ENCODE results near the gene ADAMTS12. TPM values are rescaled to one million over a fixed set of nuclear protein-coding genes. Genes with fewer than 3 reads are reported as not detected.

The ADAMTS12 gene
- total RNA-seq, 1 experiment from 2014 or later = not detected

DNA sequence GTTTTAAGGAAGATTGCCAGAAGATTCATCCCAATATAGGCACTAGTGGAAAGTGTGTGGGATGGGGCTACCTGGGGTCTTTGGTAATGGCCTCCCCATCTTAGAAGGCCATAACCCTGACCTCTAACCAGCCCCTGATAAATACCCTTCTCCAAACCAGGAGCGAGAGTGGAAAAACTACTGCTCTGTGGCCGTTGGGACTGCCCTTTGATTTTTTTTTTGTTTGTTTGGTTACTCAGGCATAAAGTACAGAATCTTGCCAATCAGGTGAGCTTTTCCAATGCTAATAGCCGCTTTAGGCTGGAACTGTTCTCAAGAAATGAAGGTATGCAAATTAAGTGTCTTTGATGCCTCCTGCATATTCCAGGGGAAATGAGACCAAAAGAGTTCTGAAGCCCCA, 153.7 kb downstream of the ADAMTS12 start:
- H3K4me1 Mint-ChIP-seq (ENCODE audit: low read depth, unreplicated experiment) = no peaks in the 10 kb centered on the region
- no peak overlapping the region for H3K4me3 Mint-ChIP-seq (ENCODE audit: unreplicated experiment)
- peaks cover 10% of the 10 kb centered on the region; the same call in 1 of the 2 replicates for H3K4me1 ChIP-seq
- TF ChIP-seq, protein P1, sequence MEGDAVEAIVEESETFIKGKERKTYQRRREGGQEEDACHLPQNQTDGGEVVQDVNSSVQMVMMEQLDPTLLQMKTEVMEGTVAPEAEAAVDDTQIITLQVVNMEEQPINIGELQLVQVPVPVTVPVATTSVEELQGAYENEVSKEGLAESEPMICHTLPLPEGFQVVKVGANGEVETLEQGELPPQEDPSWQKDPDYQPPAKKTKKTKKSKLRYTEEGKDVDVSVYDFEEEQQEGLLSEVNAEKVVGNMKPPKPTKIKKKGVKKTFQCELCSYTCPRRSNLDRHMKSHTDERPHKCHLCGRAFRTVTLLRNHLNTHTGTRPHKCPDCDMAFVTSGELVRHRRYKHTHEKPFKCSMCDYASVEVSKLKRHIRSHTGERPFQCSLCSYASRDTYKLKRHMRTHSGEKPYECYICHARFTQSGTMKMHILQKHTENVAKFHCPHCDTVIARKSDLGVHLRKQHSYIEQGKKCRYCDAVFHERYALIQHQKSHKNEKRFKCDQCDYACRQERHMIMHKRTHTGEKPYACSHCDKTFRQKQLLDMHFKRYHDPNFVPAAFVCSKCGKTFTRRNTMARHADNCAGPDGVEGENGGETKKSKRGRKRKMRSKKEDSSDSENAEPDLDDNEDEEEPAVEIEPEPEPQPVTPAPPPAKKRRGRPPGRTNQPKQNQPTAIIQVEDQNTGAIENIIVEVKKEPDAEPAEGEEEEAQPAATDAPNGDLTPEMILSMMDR (IDR thresholded peaks at IDR 0.05; ENCODE audit: insufficient read depth in 1 of 2, low read depth in 1 of 2, low read length in 1 of 2, severe bottlenecking in 1 of 2, unreplicated experiment in 1 of 2) = no peak
- peaks cover 5% of the 10 kb centered on the region for H3K36me3 Mint-ChIP-seq (ENCODE audit: insufficient read depth, unreplicated experiment)
- no peaks in the 10 kb centered on the region for H3K9me3 Mint-ChIP-seq (ENCODE audit: unreplicated experiment)
- H3K27me3 Mint-ChIP-seq (ENCODE audit: insufficient read depth, unreplicated experiment) = no peaks in the 10 kb centered on the region
- no peak for DNase-seq
- H3K4me3 ChIP-seq (ENCODE audit: low read depth, low read length) = no peak overlapping the region
- no TSS peak for BruUV-seq (replicated peaks)
- no peaks in the 10 kb centered on the region for H3K27me3 ChIP-seq (replicated peaks; ENCODE audit: control insufficient read depth, insufficient read depth, low read length)
- H3K27ac Mint-ChIP-seq (ENCODE audit: unreplicated experiment) = no peak overlapping the region
- intact Hi-C loops (cut with micrococcal nuclease; ENCODE audit: unreplicated experiment) = loop anchor here (10.0 kb wide), 1 partner anchor 197 kb away; the partner anchor contains the start of gene RXFP3
- H3K9me3 ChIP-seq = no peaks in the 10 kb centered on the region
- ChIA-PET CTCF (no interaction called here), POLR2A (no interaction called here)
- H3K36me3 ChIP-seq (ENCODE audit: control insufficient read depth, insufficient read depth, low read length) = no peaks in the 10 kb centered on the region

- POLR2A ChIA-PET = no interaction called here
Measured at GRCh38 chr5:33737697-33738096, 154.1 kb downstream of the ADAMTS12 start.

GRCh38 chr5:33737284-33737683, 154.5 kb downstream of the ADAMTS12 start:
- Histone ChIP-seq H3K36me3 (ENCODE audit: control insufficient read depth, insufficient read depth, low read length) (no peaks in the 10 kb centered on the region), H3K9me3 (no peaks in the 10 kb centered on the region), H3K4me1 (peaks cover 10% of the 10 kb centered on the region; the same call in 1 of the 2 replicates), H3K27me3 (replicated peaks; ENCODE audit: control insufficient read depth, insufficient read depth, low read length) (no peaks in the 10 kb centered on the region), H3K4me3 (ENCODE audit: low read depth, low read length) (no peak overlapping the region)
- no peaks in the 10 kb centered on the region for H3K9me3 Mint-ChIP-seq (ENCODE audit: unreplicated experiment)
- H3K36me3 Mint-ChIP-seq (ENCODE audit: insufficient read depth, unreplicated experiment) = peaks cover 5% of the 10 kb centered on the region
- H3K27ac Mint-ChIP-seq (ENCODE audit: unreplicated experiment) = no peak overlapping the region
- no peak for DNase-seq
- no peaks in the 10 kb centered on the region for H3K27me3 Mint-ChIP-seq (ENCODE audit: insufficient read depth, unreplicated experiment)
- no peaks in the 10 kb centered on the region for H3K4me1 Mint-ChIP-seq (ENCODE audit: low read depth, unreplicated experiment)
- BruUV-seq (replicated peaks) = no TSS peak
- intact Hi-C loops (cut with micrococcal nuclease; ENCODE audit: unreplicated experiment) = loop anchor here (10.0 kb wide), 1 partner anchor 198 kb away; the partner anchor contains the start of gene RXFP3
- ChIA-PET CTCF (no interaction called here), POLR2A (no interaction called here)
- TF ChIP-seq, protein P1 (IDR thresholded peaks at IDR 0.05; ENCODE audit: insufficient read depth in 1 of 2, low read depth in 1 of 2, low read length in 1 of 2, severe bottlenecking in 1 of 2, unreplicated experiment in 1 of 2) = no peak
- H3K4me3 Mint-ChIP-seq (ENCODE audit: unreplicated experiment) = no peak overlapping the region

More at GRCh38 chr5:33737697-33738096, 154.1 kb downstream of the ADAMTS12 start:
- CTCF ChIA-PET = no interaction called here
- no peaks in the 10 kb centered on the region for H3K36me3 ChIP-seq (ENCODE audit: control insufficient read depth, insufficient read depth, low read length)
- intact Hi-C loops (cut with micrococcal nuclease; ENCODE audit: unreplicated experiment) = loop anchor here (10.0 kb wide), 1 partner anchor 197 kb away; the partner anchor contains the start of gene RXFP3
- TF ChIP-seq, protein P1 (IDR thresholded peaks at IDR 0.05; ENCODE audit: insufficient read depth in 1 of 2, low read depth in 1 of 2, low read length in 1 of 2, severe bottlenecking in 1 of 2, unreplicated experiment in 1 of 2) = no peak
- H3K4me1 ChIP-seq = peaks cover 10% of the 10 kb centered on the region; the same call in 1 of the 2 replicates
- peaks cover 5% of the 10 kb centered on the region for H3K36me3 Mint-ChIP-seq (ENCODE audit: insufficient read depth, unreplicated experiment)
- DNase-seq = no peak
- no peaks in the 10 kb centered on the region for H3K4me1 Mint-ChIP-seq (ENCODE audit: low read depth, unreplicated experiment)
- no peak overlapping the region for H3K27ac Mint-ChIP-seq (ENCODE audit: unreplicated experiment)
- no peak overlapping the region for H3K4me3 Mint-ChIP-seq (ENCODE audit: unreplicated experiment)
- H3K27me3 ChIP-seq (replicated peaks; ENCODE audit: control insufficient read depth, insufficient read depth, low read length) = no peaks in the 10 kb centered on the region
- H3K9me3 Mint-ChIP-seq (ENCODE audit: unreplicated experiment) = no peaks in the 10 kb centered on the region
- no TSS peak for BruUV-seq (replicated peaks)
- no peaks in the 10 kb centered on the region for H3K9me3 ChIP-seq
- no peak overlapping the region for H3K4me3 ChIP-seq (ENCODE audit: low read depth, low read length)
- H3K27me3 Mint-ChIP-seq (ENCODE audit: insufficient read depth, unreplicated experiment) = no peaks in the 10 kb centered on the region
